ENCODE measurements around the gene RAB22A. TPM values are rescaled to one million over a fixed set of nuclear protein-coding genes. Genes with fewer than 3 reads are reported as not detected.

RAB22A gene
- total and polyA plus RNA-seq, 9 of the 15 experiments (the other 6 are each of a cell fraction or from before 2014, with no cell fraction given): 1.1 to 8.0 (median 6.7) TPM

GRCh38 chr20:58389324-58389967 is 79.9 kb downstream of the RAB22A start (continued):
- TF ChIP-seq ZNF324 (CRISPR knock-in tag; IDR thresholded peaks at IDR 0.05) (no peak), ZNF318 (IDR thresholded peaks at IDR 0.05; ENCODE audit: borderline replicate concordance in 1 of 2, low read depth in 1 of 2) (no peak), ATF1 (CRISPR knock-in tag; IDR thresholded peaks at IDR 0.05) (no peak), ATF1 (tag; IDR thresholded peaks at IDR 0.05) (peak; percentile 82), ZC3H8 (IDR thresholded peaks at IDR 0.05) (no peak), KAT7 (CRISPR knock-in tag; IDR thresholded peaks at IDR 0.05; ENCODE audit: borderline replicate concordance) (peak; percentile 70; the same call in 1 of the 2 replicates), ETS2 (tag; IDR thresholded peaks at IDR 0.05; ENCODE audit: borderline replicate concordance, poor library complexity, severe bottlenecking) (peak; percentile 38), KLF13 (tag; IDR thresholded peaks at IDR 0.05; ENCODE audit: borderline replicate concordance, low read depth) (no peak), TEAD1 (CRISPR knock-in tag; IDR thresholded peaks at IDR 0.05) (peak in 1 of 2 experiments; percentile 89; a peak in 2 of 4 replicates), NCOA2 (IDR thresholded peaks at IDR 0.05; ENCODE audit: partially characterized antibody in 2 of 2) (no peak), MNT (conservative IDR thresholded peaks at IDR 0.05) (no peak; a peak in 3 of 4 replicates), LEF1 (IDR thresholded peaks at IDR 0.05) (no peak), THAP7 (CRISPR knock-in tag; IDR thresholded peaks at IDR 0.05) (no peak), ZNF586 (CRISPR knock-in tag; conservative IDR thresholded peaks at IDR 0.05) (no peak), SP2 (IDR thresholded peaks at IDR 0.05; ENCODE audit: extremely low read depth, low read depth, low read length, poor library complexity, severe bottlenecking) (no peak), ZNF277 (CRISPR knock-in tag; IDR thresholded peaks at IDR 0.05; ENCODE audit: borderline replicate concordance) (no peak)
